ENCODE results near the gene SHLD3.
"Not testable (repeated sequence)": the region's sequence is repeated elsewhere in the genome, so short reads cannot be mapped to it uniquely, and the experiment has no call there.

Gene SHLD3, protein sequence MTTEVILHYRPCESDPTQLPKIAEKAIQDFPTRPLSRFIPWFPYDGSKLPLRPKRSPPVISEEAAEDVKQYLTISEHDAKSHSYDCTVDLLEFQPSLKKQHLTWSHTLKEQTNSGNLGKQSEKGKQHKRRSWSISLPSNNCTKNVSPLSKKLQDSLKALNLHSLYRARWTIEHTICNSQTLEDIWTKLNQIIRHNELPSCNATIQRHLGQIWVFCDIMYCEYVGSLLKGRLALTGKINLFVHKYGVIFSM

GRCh38 chr5:65624571-65625555, at the start of gene SHLD3, which contains the start of gene TRAPPC13:
Gene SHLD3, plus strand, starts transcription at chr5:65625027. Its CDS starts 4,561 bp downstream, at chr5:65629588.
Gene TRAPPC13, plus strand, starts transcription at chr5:65625027. Its CDS starts 34 bp downstream, at chr5:65625061.
- peak; percentile 78 for DNase-seq (ENCODE audit: low read depth, low spot score)

GRCh38 chr5:65577141-65577540, 47.7 kb upstream of the SHLD3 start:
- no peak for DNase-seq (ENCODE audit: low read depth, low spot score)

DNA sequence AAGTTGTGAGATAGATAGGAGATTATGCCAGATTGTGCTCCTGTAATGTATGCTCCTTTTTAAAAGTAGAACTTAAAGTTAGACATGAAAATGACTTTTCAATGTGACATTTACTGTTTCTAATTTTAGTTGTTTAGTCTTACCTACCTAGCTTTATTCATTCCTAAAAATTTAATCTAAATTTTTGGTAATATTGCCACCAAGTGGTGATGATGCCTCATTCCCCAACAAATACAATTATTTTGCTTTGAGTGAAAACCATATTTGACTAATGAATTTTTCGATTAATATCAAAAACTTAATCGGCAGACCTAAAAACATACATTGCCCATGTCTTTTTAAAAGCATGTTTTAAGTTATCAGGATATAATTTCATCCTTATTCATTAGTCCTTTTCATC, 36.1 kb upstream of the SHLD3 start:
- no peak for DNase-seq (ENCODE audit: low read depth, low spot score)

DNA sequence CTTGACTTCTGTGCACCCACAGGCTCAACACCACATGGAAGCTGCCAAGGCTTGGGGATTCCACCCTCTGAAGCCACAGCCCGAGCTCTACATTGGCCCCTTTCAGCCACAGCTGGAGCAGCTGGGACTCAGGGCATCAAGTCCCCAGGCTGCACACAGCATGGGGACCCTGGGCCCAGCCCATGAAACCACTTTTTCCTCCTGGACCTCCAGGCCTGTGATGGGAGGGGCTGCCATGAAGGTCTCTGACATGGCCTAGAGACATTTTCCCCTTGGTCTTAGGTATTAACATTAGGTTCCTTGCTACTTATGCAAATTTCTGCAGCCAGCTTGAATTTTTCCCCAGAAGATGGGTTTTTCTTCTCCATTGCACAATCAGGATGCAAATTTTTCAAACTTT, 23.1 kb upstream of the SHLD3 start:
- not testable (repeated sequence) for DNase-seq (ENCODE audit: low read depth, low spot score)

GRCh38 chr5:65611524-65611923, 13.3 kb upstream of the SHLD3 start:
- no peak for DNase-seq (ENCODE audit: low read depth, low spot score)

- no peak for DNase-seq (ENCODE audit: low read depth, low spot score)
These were observed 12.4 kb upstream of the SHLD3 start for GRCh38 chr5:65612298-65612907.

GRCh38 chr5:65620021-65620420, 4.8 kb upstream of the SHLD3 start:
- DNase-seq (ENCODE audit: low read depth, low spot score) = no peak

- DNase-seq (ENCODE audit: low read depth, low spot score) = not testable (repeated sequence)
These were observed 2.9 kb upstream of the SHLD3 start for GRCh38 chr5:65621961-65622360.

DNA sequence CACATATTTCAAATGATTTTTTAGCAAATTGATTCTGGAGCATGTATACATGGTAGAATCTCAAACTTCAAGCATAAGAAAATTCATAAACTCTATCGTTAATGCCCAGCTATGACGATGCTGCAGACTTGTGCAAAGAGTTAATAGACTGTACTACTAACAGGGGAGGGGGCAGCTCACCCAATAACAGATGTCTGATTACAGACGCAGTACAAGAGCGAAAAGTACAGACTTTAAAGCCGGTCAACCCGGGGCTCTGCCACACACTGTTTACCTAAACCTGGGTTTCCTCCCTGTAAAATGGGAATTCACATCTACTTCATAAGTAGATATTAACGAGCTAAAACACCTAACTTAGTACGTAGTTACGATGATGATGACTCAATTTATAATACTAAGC, 1.3 kb upstream of the SHLD3 start:
- no peak for DNase-seq (ENCODE audit: low read depth, low spot score)

DNA sequence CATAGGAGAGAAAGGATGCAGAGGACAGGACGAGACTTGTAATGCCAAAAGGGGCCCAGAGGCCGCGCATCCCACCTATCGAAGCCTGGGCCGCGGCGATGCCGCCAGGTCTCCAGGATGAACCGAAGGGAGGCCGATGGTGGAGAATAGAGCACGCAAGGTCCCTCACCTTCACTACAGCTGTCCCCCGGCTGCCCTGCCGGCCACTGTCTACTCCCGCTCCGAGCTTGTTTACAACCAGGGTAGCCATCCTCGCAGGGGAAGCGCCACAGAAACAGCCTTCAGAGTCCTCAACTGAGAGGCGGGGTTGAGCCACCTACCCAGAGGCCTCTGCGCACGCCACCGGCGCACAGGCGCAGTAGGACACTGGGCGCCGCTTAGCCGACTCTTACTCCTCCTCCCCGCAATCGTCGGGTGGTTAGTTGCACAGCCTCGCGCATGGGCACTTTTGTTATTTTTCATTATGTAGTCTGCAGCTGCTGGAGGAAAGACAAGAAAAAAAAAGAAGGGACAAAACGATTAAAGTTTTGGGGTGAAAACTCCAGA, 729 bp upstream of the SHLD3 start, which contains the start of gene TRIM23:
Gene TRIM23 (minus strand): TSS at position 309 of the 546 bp plus-strand sequence. CDS start 59 bp downstream, at position 250.
- DNase-seq (ENCODE audit: low read depth, low spot score) = peak; percentile 84

DNA sequence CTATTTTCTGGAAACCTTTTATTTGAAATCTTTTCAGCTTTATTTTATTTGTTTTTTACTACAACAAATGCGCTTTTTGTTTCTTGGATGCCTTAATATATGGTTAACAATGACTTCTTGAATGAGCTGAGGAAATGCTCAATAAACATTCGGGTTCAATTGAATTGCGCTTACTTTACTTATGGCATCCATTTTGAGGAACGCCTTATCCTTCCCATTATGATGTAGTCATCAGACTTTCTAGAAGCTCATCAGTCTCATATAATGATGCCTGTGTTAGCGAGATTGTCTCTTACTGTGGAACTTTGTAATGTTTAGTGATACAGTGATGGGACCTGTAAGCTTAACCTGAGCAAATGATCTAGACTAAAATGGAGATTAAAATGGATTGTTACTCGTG, 916 bp downstream of the SHLD3 start:
- no peak for DNase-seq (ENCODE audit: low read depth, low spot score)

GRCh38 chr5:65630981-65631380, 6.2 kb downstream of the SHLD3 start:
- DNase-seq (ENCODE audit: low read depth, low spot score) = no peak

DNA sequence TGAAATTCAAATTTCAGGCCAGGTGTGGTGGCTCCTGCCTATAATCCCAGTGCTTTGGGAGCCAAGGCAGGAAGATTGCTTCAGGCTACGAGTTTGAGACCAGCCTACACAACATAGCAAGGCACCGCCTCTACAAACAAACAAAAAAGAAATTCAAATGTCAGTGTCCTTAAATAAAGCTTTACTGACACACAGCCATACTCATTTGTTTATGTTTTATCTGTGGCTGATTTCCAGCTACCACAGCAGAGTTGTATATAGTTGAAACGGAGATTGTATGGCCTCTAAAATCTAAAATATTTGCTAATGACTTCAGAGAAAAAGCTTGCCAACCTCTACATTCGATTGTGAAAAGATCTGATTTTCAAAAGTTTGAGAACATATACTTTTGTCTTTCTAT, 15.4 kb downstream of the SHLD3 start:
- DNase-seq (ENCODE audit: low read depth, low spot score) = no peak

- DNase-seq (ENCODE audit: low read depth, low spot score) = no peak
These were observed 22.1 kb downstream of the SHLD3 start for GRCh38 chr5:65646938-65647337.

DNA sequence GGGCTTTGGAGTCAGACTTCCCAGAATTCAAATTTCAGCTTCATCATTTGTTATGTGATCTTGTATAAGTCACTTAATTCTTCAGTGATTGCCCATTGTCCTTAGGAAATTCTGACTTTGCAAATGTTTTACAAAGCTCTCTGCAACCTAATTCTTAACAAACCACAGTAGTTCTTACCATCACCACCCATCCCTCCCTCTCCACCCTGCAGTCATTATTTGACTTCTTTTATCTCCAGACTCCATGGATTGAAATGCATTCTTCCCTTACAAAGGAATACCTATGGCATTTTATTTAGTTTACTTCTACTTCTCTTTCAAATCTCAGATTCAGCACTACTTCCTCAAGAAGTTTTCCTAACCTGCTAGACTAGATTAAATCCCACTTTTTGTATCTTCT, 23.1 kb downstream of the SHLD3 start:
- no peak for DNase-seq (ENCODE audit: low read depth, low spot score)

- DNase-seq (ENCODE audit: low read depth, low spot score) = no peak
These were observed 26.3 kb downstream of the SHLD3 start for GRCh38 chr5:65651144-65651543.

DNA sequence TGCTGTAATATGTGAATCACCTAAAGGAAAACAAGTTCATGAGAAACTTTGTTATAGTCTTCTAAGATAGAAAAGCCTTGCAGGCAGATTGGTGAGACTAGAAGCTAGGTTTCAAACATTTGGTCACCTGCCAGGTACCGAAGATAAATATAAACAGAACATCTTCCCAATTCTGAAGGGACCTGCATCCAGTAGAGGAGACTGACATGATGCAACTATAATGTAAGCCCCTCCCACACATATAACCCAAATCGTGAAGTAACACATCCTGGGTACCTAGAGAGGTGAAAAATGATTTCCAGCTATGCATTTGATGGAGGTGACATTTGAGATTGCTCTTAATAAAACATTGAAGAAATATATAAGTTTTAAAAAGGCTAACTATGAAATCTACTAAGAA, 29.9 kb downstream of the SHLD3 start:
- DNase-seq (ENCODE audit: low read depth, low spot score) = no peak

GRCh38 chr5:65663804-65664521, 39.1 kb downstream of the SHLD3 start:
- DNase-seq (ENCODE audit: low read depth, low spot score) = no peak

GRCh38 chr5:65668696-65669095, 43.9 kb downstream of the SHLD3 start:
- no peak for DNase-seq (ENCODE audit: low read depth, low spot score)

GRCh38 chr5:65672796-65673195, 48.0 kb downstream of the SHLD3 start:
- no peak for DNase-seq (ENCODE audit: low read depth, low spot score)

- no peak for DNase-seq (ENCODE audit: low read depth, low spot score)
These were observed 49.9 kb downstream of the SHLD3 start for GRCh38 chr5:65674749-65675148.
